Astrocyte of the cerebellum (primary cell): ENCODE measurements around the gene CNTFR.

Experiments
- DNase-seq: peaks from one replicate; pipeline ENCODE4 v3.0.0-alpha.2; 2011; ENCODE audit warnings: low read depth
- H3K4me3 ChIP-seq: 2 replicates; pipeline ENCODE4 v1.5.1; 2011; ENCODE audit warnings: mild to moderate bottlenecking, low read depth, low read length, moderate library complexity
- CTCF ChIP-seq: IDR thresholded peaks from 2 replicates; pipeline ENCODE4 v1.5.1; 2012; ENCODE audit warnings: low read length, low read depth, moderate library complexity, mild to moderate bottlenecking; ENCODE audit errors: missing control alignments
- in situ Hi-C: cut with HindIII; loops from 2 replicates; pipeline ENCODE4 v1.10.0; 2017; ENCODE audit warnings: low sequenced_read_pairs

The CNTFR gene

GRCh38 chr9:34634551-34635248 lies 45.2 kb upstream of the CNTFR start:
- H3K4me3 ChIP-seq, result no peak overlapping the region
- in situ Hi-C loops, result no loop called here
- TF ChIP-seq CTCF, result no peak
- DNase-seq, result no peak

GRCh38 chr9:34633851-34634550 lies 44.5 kb upstream of the CNTFR start:
- H3K4me3 ChIP-seq, result no peak overlapping the region
- peak; percentile 45 for DNase-seq
- in situ Hi-C loops, result no loop called here
- peak; percentile 83 for TF ChIP-seq CTCF

GRCh38 chr9:34633166-34633565 lies 43.6 kb upstream of the CNTFR start:
- H3K4me3 ChIP-seq, result no peak overlapping the region
- no peak for DNase-seq
- TF ChIP-seq CTCF, result no peak
- in situ Hi-C loops, result no loop called here

- no peak overlapping the region for H3K4me3 ChIP-seq
- in situ Hi-C loops, result no loop called here
- DNase-seq, result no peak
- no peak for TF ChIP-seq CTCF
Measured at GRCh38 chr9:34630402-34631154, 41.1 kb upstream of the CNTFR start.

- in situ Hi-C loops, result loop anchor here (5.0 kb wide), 1 partner anchor 47 kb away; no protein-coding TSS in a partner anchor
- TF ChIP-seq CTCF, result no peak
- no peak for DNase-seq
- H3K4me3 ChIP-seq, result no peak overlapping the region
Measured at GRCh38 chr9:34629491-34629808, 39.9 kb upstream of the CNTFR start.

GRCh38 chr9:34628656-34629490 lies 39.3 kb upstream of the CNTFR start, which contains the start of gene ARID3C:
Gene ARID3C (minus strand): TSS chr9:34629066. CDS start chr9:34628014, 1,052 bp downstream.
- no peak for DNase-seq
- no peak for TF ChIP-seq CTCF
- in situ Hi-C loops, result loop anchor here (5.0 kb wide), 1 partner anchor 47 kb away; no protein-coding TSS in a partner anchor
- H3K4me3 ChIP-seq, result peak within 1 kb of the TSS; percentile 25
